BLaER1 treated with 17β-estradiol and CSF1 and Interleukin-3, amounts not matched to agents 10 nM and 100 nM (cell line): Measurements from ENCODE around the gene PSMC3IP.
"Not testable (repeated sequence)": the region's sequence is repeated elsewhere in the genome, so short reads cannot be mapped to it uniquely, and the experiment has no call there.

ENCODE experiments used
- H3K27ac ChIP-seq, 11 experiments: shearing (Covaris generic); formaldehyde crosslinking; 2 replicates each; pipeline ENCODE4 v1.8.1; 2022
- H3K27me3 ChIP-seq, 11 experiments: shearing (Covaris generic); formaldehyde crosslinking; 2 replicates each; pipeline ENCODE4 v1.8.1; 2022
- H3K36me3 ChIP-seq, 11 experiments: shearing (Covaris generic); formaldehyde crosslinking; 2 replicates each; pipeline ENCODE4 v1.8.1; 2022
- H3K4me1 ChIP-seq, 10 experiments: shearing (Covaris generic); formaldehyde crosslinking; 2 replicates each; pipeline ENCODE4 v1.8.1; 2022
- H3K4me2 ChIP-seq, 11 experiments: shearing (Covaris generic); formaldehyde crosslinking; 2 replicates each; pipeline ENCODE4 v1.8.1; 2022
- H3K4me3 ChIP-seq, 10 experiments: shearing (Covaris generic); formaldehyde crosslinking; 2 replicates each; pipeline ENCODE4 v1.8.1; 2022
- H3K9ac ChIP-seq, 11 experiments: shearing (Covaris generic); formaldehyde crosslinking; 2 replicates each; pipeline ENCODE4 v1.8.1; 2022
- H3K9me3 ChIP-seq, 11 experiments: shearing (Covaris generic); formaldehyde crosslinking; replicated peaks in 1 of 11; 2 replicates each; pipeline ENCODE4 v1.8.1; 2022
- H4K20me1 ChIP-seq, 11 experiments: shearing (Covaris generic); formaldehyde crosslinking; 2 replicates each; pipeline ENCODE4 v1.8.1; 2022
- Cebpa-rat ChIP-seq, 11 experiments: shearing (Covaris generic); IDR thresholded peaks; 2 replicates each; pipeline ENCODE4 v1.8.1; 2022

Gene PSMC3IP

DNA sequence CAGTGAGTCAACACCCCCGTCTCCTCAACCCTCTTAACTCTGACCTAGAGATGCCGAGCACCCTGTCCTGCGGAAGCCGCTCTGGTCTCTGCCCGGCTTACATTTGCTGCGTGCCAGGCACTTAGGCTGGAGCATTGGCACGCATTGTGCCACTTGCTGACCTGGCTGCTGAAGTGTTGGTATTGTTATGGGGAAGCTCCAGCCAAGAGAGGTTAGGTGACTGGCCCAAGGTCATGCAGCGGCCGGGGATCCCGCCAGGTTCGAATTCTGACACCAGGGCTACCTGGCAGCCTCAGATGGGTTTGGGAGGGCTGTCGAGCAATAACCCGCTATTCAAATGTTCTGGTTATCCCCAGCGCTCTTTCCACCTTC lies 29.8 kb downstream of the PSMC3IP start:
- H3K4me2 ChIP-seq = peak overlapping the region; percentile 86 to 95 (median 90)
- no peak for TF ChIP-seq Cebpa-rat (IDR thresholded peaks at IDR 0.05)
- peak overlapping the region in 1 of 11 experiments; percentile 70; a peak in 1 of 22 replicates for H3K9ac ChIP-seq
- peaks cover 17 to 32% (median 22%) of the 10 kb centered on the region in 11 experiments; a peak in 20 of 22 replicates for H3K36me3 ChIP-seq
- H3K4me1 ChIP-seq = peaks cover 14 to 24% (median 17%) of the 10 kb centered on the region in 10 experiments; a peak in 19 of 20 replicates
- peak overlapping the region in 6 of 10 experiments; percentile 53 to 64 (median 56); a peak in 7 of 20 replicates for H3K4me3 ChIP-seq
- peaks cover 0 to 15% (median 0%) of the 10 kb centered on the region in 11 experiments; a peak in 3 of 22 replicates for H3K27me3 ChIP-seq
- H3K27ac ChIP-seq = no peak overlapping the region
- peaks cover 0 to 63% (median 28%) of the 10 kb centered on the region in 11 experiments; a peak in 17 of 22 replicates for H4K20me1 ChIP-seq
- no peaks in the 10 kb centered on the region for H3K9me3 ChIP-seq

DNA sequence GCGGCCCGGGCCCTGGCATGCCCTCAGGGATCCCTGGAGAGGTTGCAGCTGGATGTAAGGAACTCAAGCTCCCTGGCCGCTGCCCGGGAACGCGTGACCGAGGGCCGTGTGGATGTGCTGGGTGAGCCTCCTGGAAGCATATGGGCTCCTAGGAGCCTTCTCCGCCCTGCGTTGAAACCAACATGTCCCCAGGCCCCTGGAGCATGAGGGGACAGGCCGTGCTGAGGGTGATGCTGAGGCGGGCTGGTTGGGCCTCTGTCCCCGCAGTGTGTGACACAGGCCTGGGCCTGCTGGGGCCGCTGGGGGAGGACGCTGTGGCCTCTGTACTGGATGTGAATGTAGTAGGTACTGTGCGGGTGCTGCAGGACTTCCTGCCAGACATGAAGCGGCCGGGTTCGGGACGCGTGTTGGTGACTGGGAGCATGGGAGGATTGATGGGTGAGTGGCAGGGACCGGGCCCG lies 30.5 kb downstream of the PSMC3IP start:
- Histone ChIP-seq H3K36me3 (peaks cover 21 to 38% (median 28%) of the 10 kb centered on the region in 11 experiments; a peak in 20 of 22 replicates), H3K4me3 (no peak overlapping the region), H3K27ac (no peak overlapping the region), H3K27me3 (peaks cover 0 to 15% (median 0%) of the 10 kb centered on the region in 11 experiments; a peak in 3 of 22 replicates), H4K20me1 (peaks cover 0 to 65% (median 28%) of the 10 kb centered on the region in 11 experiments; a peak in 17 of 22 replicates), H3K9ac (no peak overlapping the region), H3K4me1 (peaks cover 13 to 22% (median 16%) of the 10 kb centered on the region in 10 experiments; a peak in 19 of 20 replicates), H3K9me3 (no peaks in the 10 kb centered on the region), H3K4me2 (no peak overlapping the region)
- no peak for TF ChIP-seq Cebpa-rat (IDR thresholded peaks at IDR 0.05)

DNA sequence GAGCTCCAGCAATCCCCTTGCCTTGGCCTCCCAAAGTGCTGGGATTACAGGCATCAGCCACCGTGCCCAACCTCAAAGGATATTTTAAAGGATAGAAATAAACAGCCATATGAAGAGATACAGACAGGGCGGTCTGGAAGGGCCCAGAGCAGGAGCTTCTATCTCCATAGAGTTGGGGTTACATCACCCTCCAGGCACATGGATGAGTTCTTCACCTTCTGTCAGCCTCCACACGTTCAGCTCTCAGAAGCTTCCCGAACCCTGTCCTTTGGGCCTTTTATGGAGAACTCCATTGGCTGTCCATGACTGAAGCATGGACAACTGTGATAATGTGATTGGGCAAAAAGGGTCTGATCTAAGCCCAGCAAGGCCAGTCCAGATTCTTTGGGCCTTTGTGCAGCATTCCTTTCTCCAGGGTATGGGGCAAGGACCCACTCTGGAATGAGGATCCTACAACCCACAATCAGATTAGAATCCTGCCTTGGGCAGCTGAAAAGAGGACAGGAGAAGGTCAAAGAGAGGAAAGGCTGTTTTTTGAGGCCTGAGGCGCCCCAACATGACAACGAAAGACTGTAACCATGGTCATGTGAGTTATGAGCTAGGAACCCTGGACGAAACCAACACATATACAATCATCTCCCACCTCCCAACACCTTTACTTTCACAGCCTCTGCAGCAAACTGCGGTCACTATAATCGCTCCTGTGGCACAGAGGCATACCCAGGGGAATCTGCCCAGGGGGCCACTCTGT lies 31.6 kb downstream of the PSMC3IP start:
- H3K4me2 ChIP-seq, H3K27ac ChIP-seq, H3K4me3 ChIP-seq, H3K9me3 ChIP-seq, H3K9ac ChIP-seq: not testable (repeated sequence)
- Histone ChIP-seq H3K4me1 (peaks cover 14 to 23% (median 17%) of the 10 kb centered on the region in 10 experiments; a peak in 19 of 20 replicates), H4K20me1 (peaks cover 0 to 57% (median 20%) of the 10 kb centered on the region in 11 experiments; a peak in 15 of 22 replicates), H3K27me3 (peaks cover 0 to 15% (median 0%) of the 10 kb centered on the region in 11 experiments; a peak in 3 of 22 replicates), H3K36me3 (peaks cover 28 to 42% (median 38%) of the 10 kb centered on the region in 11 experiments; a peak in 21 of 22 replicates)

DNA sequence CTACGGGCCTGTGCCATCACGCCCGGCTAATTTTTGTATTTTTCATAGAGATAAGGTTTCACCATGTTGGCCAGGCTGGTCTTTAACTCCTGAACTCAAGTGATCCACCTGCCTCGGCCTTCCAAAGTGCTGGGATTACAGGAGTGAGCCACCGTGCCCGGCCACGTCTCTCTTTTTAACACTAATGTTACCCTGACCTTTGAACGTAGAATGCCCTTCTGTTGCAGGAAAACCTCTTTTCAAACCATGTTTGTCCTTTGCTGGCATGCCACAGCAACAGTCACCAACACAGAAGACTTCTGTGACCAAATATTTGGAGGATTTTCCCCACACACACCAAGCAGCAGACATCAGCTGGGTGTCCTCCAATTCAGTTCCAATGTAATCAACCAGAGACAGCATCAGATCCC lies 32.6 kb downstream of the PSMC3IP start:
- H3K4me3 ChIP-seq = no peak overlapping the region
- H3K9me3 ChIP-seq = no peaks in the 10 kb centered on the region
- H3K27me3 ChIP-seq = peaks cover 0 to 15% (median 0%) of the 10 kb centered on the region in 11 experiments; a peak in 3 of 22 replicates
- peaks cover 0 to 56% (median 18%) of the 10 kb centered on the region in 11 experiments; a peak in 15 of 22 replicates for H4K20me1 ChIP-seq
- no peak overlapping the region for H3K27ac ChIP-seq
- H3K4me2 ChIP-seq = no peak overlapping the region
- TF ChIP-seq Cebpa-rat (IDR thresholded peaks at IDR 0.05) = no peak
- peaks cover 28 to 53% (median 41%) of the 10 kb centered on the region in 11 experiments; a peak in 21 of 22 replicates for H3K36me3 ChIP-seq
- peaks cover 13 to 23% (median 17%) of the 10 kb centered on the region in 10 experiments; a peak in 19 of 20 replicates for H3K4me1 ChIP-seq
- no peak overlapping the region for H3K9ac ChIP-seq

DNA sequence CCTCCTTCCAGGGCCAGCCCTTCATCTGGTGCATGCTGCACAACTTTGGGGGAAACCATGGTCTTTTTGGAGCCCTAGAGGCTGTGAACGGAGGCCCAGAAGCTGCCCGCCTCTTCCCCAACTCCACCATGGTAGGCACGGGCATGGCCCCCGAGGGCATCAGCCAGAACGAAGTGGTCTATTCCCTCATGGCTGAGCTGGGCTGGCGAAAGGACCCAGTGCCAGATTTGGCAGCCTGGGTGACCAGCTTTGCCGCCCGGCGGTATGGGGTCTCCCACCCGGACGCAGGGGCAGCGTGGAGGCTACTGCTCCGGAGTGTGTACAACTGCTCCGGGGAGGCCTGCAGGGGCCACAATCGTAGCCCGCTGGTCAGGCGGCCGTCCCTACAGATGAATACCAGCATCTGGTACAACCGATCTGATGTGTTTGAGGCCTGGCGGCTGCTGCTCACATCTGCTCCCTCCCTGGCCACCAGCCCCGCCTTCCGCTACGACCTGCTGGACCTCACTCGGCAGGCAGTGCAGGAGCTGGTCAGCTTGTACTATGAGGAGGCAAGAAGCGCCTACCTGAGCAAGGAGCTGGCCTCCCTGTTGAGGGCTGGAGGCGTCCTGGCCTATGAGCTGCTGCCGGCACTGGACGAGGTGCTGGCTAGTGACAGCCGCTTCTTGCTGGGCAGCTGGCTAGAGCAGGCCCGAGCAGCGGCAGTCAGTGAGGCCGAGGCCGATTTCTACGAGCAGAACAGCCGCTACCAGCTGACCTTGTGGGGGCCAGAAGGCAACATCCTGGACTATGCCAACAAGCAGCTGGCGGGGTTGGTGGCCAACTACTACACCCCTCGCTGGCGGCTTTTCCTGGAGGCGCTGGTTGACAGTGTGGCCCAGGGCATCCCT lies 34.1 kb downstream of the PSMC3IP start:
- peaks cover 5 to 14% (median 7%) of the 10 kb centered on the region in 10 experiments; a peak in 14 of 20 replicates for H3K4me1 ChIP-seq
- peaks cover 0 to 56% (median 12%) of the 10 kb centered on the region in 11 experiments; a peak in 16 of 22 replicates for H4K20me1 ChIP-seq
- H3K9me3 ChIP-seq = no peaks in the 10 kb centered on the region
- H3K36me3 ChIP-seq = peaks cover 41 to 67% (median 55%) of the 10 kb centered on the region in 11 experiments
- H3K27me3 ChIP-seq = peaks cover 0 to 7% (median 0%) of the 10 kb centered on the region in 11 experiments; a peak in 3 of 22 replicates
- H3K4me3 ChIP-seq = no peak overlapping the region
- H3K9ac ChIP-seq = no peak overlapping the region
- H3K4me2 ChIP-seq = no peak overlapping the region
- no peak for TF ChIP-seq Cebpa-rat (IDR thresholded peaks at IDR 0.05)
- no peak overlapping the region for H3K27ac ChIP-seq

DNA sequence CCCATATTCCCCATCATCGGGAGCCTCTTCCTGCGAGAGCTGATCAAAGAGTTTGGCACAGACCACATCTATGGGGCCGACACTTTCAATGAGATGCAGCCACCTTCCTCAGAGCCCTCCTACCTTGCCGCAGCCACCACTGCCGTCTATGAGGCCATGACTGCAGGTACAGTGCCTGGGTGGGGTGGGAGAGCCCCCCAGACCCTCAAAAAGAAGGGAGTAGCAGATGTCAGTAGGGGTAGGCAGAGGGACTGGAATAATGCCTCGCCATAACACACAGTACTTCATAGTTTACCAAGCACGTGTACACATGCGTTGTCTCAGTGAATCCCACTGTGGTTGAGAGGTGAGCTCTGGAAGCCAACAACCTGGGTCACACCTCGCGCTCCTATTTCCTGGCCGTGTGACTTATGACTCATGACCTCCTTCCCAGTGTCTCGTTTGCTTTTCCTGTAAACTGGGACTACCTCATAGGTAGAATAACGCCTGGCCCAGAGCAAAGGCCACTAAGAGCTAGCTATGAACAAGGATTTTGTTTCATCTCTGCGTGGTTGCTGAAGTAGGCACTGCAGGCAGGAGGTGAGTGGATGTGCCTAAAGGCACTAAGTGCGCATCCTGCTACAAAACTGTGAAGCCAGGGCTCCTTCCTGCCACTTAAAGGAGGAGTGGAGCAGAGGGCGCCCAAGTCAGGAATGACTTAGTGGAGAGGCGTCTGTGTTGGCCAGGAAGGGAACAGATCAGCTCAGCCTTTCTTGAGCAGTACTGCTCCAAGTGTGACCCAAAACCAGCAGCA lies 36.3 kb downstream of the PSMC3IP start:
- no peaks in the 10 kb centered on the region for H3K27me3 ChIP-seq
- H3K27ac ChIP-seq = no peak overlapping the region; a peak in 1 of 22 replicates
- TF ChIP-seq Cebpa-rat (IDR thresholded peaks at IDR 0.05) = no peak
- H3K4me2 ChIP-seq = no peak overlapping the region
- H3K36me3 ChIP-seq = peaks cover 47 to 79% (median 60%) of the 10 kb centered on the region in 11 experiments
- H3K9ac ChIP-seq = no peak overlapping the region; a peak in 1 of 22 replicates
- no peaks in the 10 kb centered on the region for H3K9me3 ChIP-seq
- H4K20me1 ChIP-seq = peaks cover 0 to 62% (median 14%) of the 10 kb centered on the region in 11 experiments; a peak in 13 of 22 replicates
- H3K4me1 ChIP-seq = peaks cover 11 to 24% (median 17%) of the 10 kb centered on the region in 10 experiments
- no peak overlapping the region for H3K4me3 ChIP-seq

DNA sequence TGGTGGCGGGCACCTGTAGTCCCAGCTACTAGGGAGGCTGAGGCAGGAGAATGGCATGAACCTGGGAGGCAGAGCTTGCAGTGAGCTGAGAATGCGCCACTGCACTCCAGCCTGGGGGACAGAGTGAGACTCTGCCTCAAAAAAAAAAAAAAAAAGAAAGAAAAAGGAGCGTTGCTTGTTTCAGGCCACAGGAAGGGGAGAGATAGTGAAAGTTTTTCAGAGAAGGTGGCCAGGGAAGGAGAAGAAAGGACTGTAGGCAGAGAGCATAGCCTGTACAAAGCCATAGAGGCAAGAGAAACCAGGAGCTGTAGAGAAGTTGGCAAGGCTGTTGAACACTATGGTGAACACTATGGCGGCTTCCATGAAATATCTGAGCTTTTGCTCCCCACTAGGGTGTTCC lies 37.0 kb downstream of the PSMC3IP start:
- Histone ChIP-seq H3K4me1 (peaks cover 14 to 26% (median 21%) of the 10 kb centered on the region in 10 experiments), H4K20me1 (peaks cover 0 to 62% (median 14%) of the 10 kb centered on the region in 11 experiments; a peak in 13 of 22 replicates), H3K36me3 (peaks cover 47 to 79% (median 60%) of the 10 kb centered on the region in 11 experiments)
- not testable (repeated sequence) for H3K4me3 ChIP-seq, H3K27me3 ChIP-seq, H3K9me3 ChIP-seq, H3K27ac ChIP-seq, H3K4me2 ChIP-seq, H3K9ac ChIP-seq

DNA sequence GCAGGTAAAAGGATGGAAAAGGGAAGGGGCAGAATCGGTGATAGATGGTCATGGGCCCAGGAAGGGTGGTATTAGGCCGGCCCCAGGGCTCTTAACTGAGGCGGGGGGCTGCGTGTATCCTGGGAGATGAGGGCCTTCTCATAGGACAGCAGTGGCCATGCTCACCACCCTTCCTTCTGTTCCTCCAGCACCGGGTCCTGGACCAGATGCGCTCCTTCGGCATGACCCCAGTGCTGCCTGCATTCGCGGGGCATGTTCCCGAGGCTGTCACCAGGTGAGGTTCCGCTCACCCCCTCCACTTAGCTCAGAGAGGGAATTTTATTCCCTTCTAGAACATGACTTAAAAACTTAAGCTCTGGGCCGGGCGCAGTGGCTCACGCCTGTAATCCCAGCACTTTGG lies 39.0 kb downstream of the PSMC3IP start:
- no peaks in the 10 kb centered on the region for H3K27me3 ChIP-seq
- peaks cover 21 to 41% (median 34%) of the 10 kb centered on the region in 10 experiments for H3K4me1 ChIP-seq
- H4K20me1 ChIP-seq = peaks cover 0 to 49% (median 11%) of the 10 kb centered on the region in 11 experiments; a peak in 11 of 22 replicates
- H3K36me3 ChIP-seq = peaks cover 36 to 63% (median 49%) of the 10 kb centered on the region in 11 experiments
- no peak for TF ChIP-seq Cebpa-rat (IDR thresholded peaks at IDR 0.05)
- H3K9ac ChIP-seq = peak overlapping the region in 1 of 11 experiments; percentile 96; a peak in 1 of 22 replicates
- H3K4me2 ChIP-seq = peak overlapping the region in 2 of 11 experiments; percentile 89 to 95; a peak in 2 of 22 replicates
- 0 out of 22 replicates have a peak overlapping the region, but pooled peaks of 1 of the 11 experiments have one; percentile 2 for H3K27ac ChIP-seq
- H3K4me3 ChIP-seq = no peak overlapping the region
- no peaks in the 10 kb centered on the region for H3K9me3 ChIP-seq
